Breast epithelium (tissue), 4 donors: ENCODE measurements around the gene MYOG. TPM values are rescaled to one million over a fixed set of nuclear protein-coding genes. Genes with fewer than 3 reads are reported as not detected.

ENCODE experiments used
- DNase-seq, 2 donors: peaks; one replicate each; pipeline ENCODE4 v3.0.0-alpha.2; 2019; ENCODE audit warnings: low spot score in 2 of 2
- H3K27ac ChIP-seq, 2 donors: fragments of 200-600 bp; sonication (generic) in 1 of 2; one replicate each; pipeline ENCODE4 v1.5.1; 2016 to 2019; ENCODE audit warnings: mild to moderate bottlenecking in 1 of 2
- H3K27me3 ChIP-seq, 2 donors: fragments of 200-600 bp; sonication (generic) in 1 of 2; one replicate each; pipeline versions ENCODE4 v1.5.1 to v1.6.0; 2017 to 2019; ENCODE audit warnings: control low read depth in 1 of 2, mild to moderate bottlenecking in 1 of 2
- H3K36me3 ChIP-seq: fragments of 200-600 bp; one replicate; pipeline ENCODE4 v1.5.1; 2019
- H3K4me1 ChIP-seq, 2 donors: fragments of 200-600 bp; sonication (generic); one replicate each; pipeline ENCODE4 v1.5.1; 2016 to 2019; ENCODE audit warnings: control low read depth in 1 of 2
- H3K4me3 ChIP-seq, 3 donors: fragments of 200-600 bp; sonication (generic); 1 replicate in 2 of 3; 2 replicates in 1 of 3; pipeline ENCODE4 v1.5.1; 2016 to 2019; ENCODE audit warnings: mild to moderate bottlenecking in 3 of 3, moderate library complexity in 2 of 3
- H3K9me3 ChIP-seq, 2 donors: fragments of 200-600 bp; sonication (generic) in 1 of 2; one replicate each; pipeline ENCODE4 v1.5.1; 2016 to 2019; ENCODE audit warnings: control low read depth in 1 of 2
- POLR2A ChIP-seq: fragments of 450-650 bp; IDR thresholded peaks from one replicate; pipeline ENCODE4 v1.6.1; 2016; ENCODE audit warnings: antibody characterized with exemption, mild to moderate bottlenecking, moderate library complexity
- POLR2AphosphoS5 ChIP-seq, 3 donors: sonication (generic); formaldehyde crosslinking; IDR thresholded peaks; one replicate each; pipeline ENCODE4 v1.6.1; 2017; ENCODE audit warnings: antibody characterized with exemption in 3 of 3
- intact Hi-C: fragments of 100-400 bp; cut with DNase I; formaldehyde crosslinking; loops from one replicate; pipeline ENCODE4 v1.15.1; 2023; ENCODE audit warnings: low total_unique reads
- total RNA-seq, 3 donors: library from RNA; depleted of rRNA; stranded (reverse); fragments of >200 nt; gene quantifications; one replicate each; pipeline ENCODE4 v1.1.0, GENCODE V29; 2016
- TF ChIP-seq, protein P1 (sequence below), 3 donors: fragments of 450-650 bp; IDR thresholded peaks; one replicate each; pipeline ENCODE4 v1.5.1; 2016 to 2017; ENCODE audit warnings: antibody characterized with exemption in 3 of 3, mild to moderate bottlenecking in 3 of 3, moderate library complexity in 3 of 3

MYOG gene
- total RNA-seq, 3 donors from 2014 or later = not detected

DNA sequence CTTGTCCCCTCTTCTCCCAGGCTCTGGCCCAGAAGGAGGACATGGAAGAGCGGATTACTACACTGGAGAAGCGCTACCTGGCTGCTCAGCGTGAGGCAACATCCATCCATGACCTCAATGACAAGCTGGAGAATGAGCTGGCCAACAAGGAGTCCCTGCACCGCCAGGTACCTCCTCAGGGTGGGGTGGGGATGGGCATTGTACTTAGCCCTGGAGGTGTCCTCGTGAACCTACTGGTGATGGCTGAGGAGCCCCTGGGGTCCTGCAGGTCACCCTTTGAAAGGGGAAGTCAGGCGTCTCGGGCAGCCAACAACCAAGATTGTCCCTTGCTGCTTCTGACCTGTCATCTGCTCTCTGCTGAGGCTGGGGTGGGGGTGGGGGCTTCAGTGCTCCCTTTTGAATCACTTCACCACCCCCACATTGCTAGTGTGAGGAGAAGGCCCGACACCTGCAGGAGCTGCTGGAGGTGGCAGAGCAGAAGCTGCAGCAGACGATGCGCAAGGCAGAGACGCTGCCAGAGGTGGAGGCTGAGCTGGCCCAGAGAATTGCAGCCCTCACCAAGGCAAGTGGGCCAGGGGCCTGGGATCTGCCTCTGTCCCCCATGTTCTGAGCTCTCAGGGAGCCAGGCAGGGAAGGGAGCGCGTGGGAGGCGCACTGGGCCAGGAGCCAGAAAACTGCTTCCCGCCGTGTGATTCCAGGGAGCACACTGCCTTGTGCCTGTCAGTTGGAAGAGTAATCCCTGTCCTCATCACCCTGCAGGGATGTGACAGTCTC is 39.8 kb downstream of the MYOG start:
- Histone ChIP-seq H3K27ac (no peak overlapping the region), H3K4me3 (no peak overlapping the region), H3K9me3 (no peaks in the 10 kb centered on the region), H3K4me1 (no peaks in the 10 kb centered on the region), H3K27me3 (no peaks in the 10 kb centered on the region), H3K36me3 (no peaks in the 10 kb centered on the region)
- intact Hi-C loops = no loop called here
- no peak for TF ChIP-seq POLR2AphosphoS5 (IDR thresholded peaks at IDR 0.05)
- TF ChIP-seq POLR2A = no peak
- TF ChIP-seq, protein P1, sequence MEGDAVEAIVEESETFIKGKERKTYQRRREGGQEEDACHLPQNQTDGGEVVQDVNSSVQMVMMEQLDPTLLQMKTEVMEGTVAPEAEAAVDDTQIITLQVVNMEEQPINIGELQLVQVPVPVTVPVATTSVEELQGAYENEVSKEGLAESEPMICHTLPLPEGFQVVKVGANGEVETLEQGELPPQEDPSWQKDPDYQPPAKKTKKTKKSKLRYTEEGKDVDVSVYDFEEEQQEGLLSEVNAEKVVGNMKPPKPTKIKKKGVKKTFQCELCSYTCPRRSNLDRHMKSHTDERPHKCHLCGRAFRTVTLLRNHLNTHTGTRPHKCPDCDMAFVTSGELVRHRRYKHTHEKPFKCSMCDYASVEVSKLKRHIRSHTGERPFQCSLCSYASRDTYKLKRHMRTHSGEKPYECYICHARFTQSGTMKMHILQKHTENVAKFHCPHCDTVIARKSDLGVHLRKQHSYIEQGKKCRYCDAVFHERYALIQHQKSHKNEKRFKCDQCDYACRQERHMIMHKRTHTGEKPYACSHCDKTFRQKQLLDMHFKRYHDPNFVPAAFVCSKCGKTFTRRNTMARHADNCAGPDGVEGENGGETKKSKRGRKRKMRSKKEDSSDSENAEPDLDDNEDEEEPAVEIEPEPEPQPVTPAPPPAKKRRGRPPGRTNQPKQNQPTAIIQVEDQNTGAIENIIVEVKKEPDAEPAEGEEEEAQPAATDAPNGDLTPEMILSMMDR (IDR thresholded peaks at IDR 0.05) = no peak
- no peak for DNase-seq

DNA sequence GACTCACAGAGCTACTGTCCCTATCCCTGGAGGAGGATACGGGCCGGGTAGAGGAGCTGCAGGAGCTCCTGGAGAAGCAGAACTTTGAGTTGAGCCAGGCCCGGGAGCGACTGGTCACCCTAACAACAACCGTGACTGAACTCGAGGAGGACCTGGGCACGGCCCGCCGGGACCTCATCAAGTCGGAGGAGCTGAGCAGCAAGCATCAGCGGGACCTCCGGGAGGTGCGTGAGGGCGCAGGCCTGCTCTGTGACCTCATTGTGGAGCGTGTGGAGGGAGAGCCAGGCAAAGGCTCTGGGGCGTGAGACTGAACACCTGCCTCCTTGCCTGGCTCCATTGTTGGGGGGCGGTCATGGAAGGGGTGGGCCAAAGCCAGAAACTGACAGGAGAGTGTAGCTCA is 40.5 kb downstream of the MYOG start:
- no peaks in the 10 kb centered on the region for H3K36me3 ChIP-seq
- TF ChIP-seq, protein P1 (IDR thresholded peaks at IDR 0.05) = no peak
- TF ChIP-seq POLR2A = no peak
- no peak for TF ChIP-seq POLR2AphosphoS5 (IDR thresholded peaks at IDR 0.05)
- H3K9me3 ChIP-seq = no peaks in the 10 kb centered on the region
- no peak for DNase-seq
- intact Hi-C loops = no loop called here
- no peak overlapping the region for H3K4me3 ChIP-seq
- no peaks in the 10 kb centered on the region for H3K4me1 ChIP-seq
- H3K27ac ChIP-seq = no peak overlapping the region
- no peaks in the 10 kb centered on the region for H3K27me3 ChIP-seq

DNA sequence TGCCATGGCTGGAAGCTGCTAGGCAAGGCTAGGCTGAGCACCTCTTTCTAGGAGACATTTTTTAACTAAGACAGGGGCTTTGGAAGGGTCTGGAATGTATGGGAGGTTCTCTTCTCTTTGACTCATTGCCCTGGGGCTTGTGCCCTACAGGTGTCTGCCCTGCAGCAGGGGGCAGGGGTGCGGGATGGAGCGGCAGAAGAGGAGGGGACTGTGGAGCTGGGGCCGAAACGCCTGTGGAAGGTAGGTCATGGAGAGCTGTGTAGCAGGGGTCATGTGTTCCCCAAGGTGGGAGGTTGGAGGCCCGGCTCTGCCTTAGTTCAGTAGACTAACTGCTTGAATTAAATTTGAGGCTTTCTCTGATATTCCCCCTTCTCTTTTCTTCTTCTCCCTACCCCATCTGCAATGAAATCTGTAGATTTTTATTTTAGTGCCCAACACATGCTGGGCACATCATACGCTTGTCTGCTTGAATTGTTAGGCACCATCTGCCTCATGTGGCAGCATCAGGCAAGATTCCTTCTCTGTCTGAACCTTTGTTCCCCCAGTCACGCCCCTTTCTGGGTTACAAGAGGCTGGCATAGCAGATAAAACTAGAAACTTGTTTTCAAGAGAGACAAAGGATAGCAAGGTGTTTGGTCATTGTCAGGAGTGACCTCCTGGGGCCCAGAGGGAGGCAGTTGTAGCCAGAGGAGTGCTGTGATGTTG is 41.1 kb downstream of the MYOG start:
- no peak for DNase-seq
- Histone ChIP-seq H3K9me3 (no peaks in the 10 kb centered on the region), H3K4me1 (no peaks in the 10 kb centered on the region), H3K27ac (no peak overlapping the region), H3K36me3 (no peaks in the 10 kb centered on the region), H3K4me3 (no peak overlapping the region), H3K27me3 (no peaks in the 10 kb centered on the region)
- no peak for TF ChIP-seq POLR2AphosphoS5 (IDR thresholded peaks at IDR 0.05)
- TF ChIP-seq, protein P1 (IDR thresholded peaks at IDR 0.05) = no peak
- TF ChIP-seq POLR2A = no peak
- intact Hi-C loops = no loop called here

DNA sequence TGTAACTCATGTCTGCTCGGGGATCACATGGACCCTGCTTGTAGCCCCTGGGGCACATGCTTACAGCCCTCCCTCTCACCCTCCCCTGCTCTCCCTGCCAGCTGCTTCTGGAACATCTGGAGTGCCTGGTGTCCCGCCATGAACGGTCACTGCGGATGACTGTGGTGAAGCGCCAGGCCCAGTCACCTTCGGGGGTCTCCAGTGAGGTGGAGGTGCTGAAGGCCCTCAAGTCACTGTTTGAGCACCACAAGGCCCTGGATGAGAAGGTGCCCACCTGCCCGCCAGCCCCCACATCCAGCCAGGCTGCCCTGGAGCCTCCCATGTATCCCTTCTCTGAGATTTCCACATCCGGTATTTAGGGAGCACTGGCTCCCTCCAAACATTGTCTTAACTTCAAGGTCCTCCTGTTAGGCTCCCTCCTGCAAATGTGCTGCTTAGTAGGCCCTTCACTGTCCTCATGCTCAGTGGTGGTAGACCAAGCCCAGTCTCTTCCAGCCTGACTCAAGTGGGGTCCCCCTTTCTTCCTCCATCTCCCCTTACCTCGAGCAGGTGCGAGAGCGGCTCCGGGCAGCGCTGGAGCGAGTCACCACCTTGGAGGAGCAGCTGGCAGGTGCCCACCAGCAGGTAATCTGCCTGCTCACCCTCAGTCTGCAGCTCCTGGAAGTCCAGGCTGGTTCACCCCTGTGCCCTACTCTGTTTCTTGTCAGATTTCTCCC is 41.8 kb downstream of the MYOG start:
- intact Hi-C loops = no loop called here
- Histone ChIP-seq H3K36me3 (no peaks in the 10 kb centered on the region), H3K9me3 (no peaks in the 10 kb centered on the region)

More for the DNA sequence above, 41.8 kb downstream of the MYOG start:
- no peak overlapping the region for H3K27ac ChIP-seq
- no peaks in the 10 kb centered on the region for H3K4me1 ChIP-seq
- TF ChIP-seq POLR2A (no peak), POLR2AphosphoS5 (IDR thresholded peaks at IDR 0.05) (no peak)
- TF ChIP-seq, protein P1 (IDR thresholded peaks at IDR 0.05) = no peak
- DNase-seq = no peak
- no peaks in the 10 kb centered on the region for H3K27me3 ChIP-seq
- no peak overlapping the region for H3K4me3 ChIP-seq
